GM18502 (cell line): Measurements from ENCODE around the gene EXOC3.
A peak's percentile ranks its signal among the peaks of the same experiment; 100 is the strongest.

Experiments
- ATAC-seq: cut with Tn5 transposase; IDR thresholded peaks from one replicate; pipeline ENCODE4 v1.9.1; 2021; ENCODE audit warnings: mild to moderate bottlenecking; ENCODE audit not compliant: unreplicated experiment, poor library complexity

The EXOC3 gene

GRCh38 chr5:436641-436975, 6.4 kb upstream of the EXOC3 start:
- ATAC-seq: no peak

- ATAC-seq: no peak
Measured at GRCh38 chr5:437281-437771, 5.7 kb upstream of the EXOC3 start.

- ATAC-seq: no peak
Measured at GRCh38 chr5:438481-438981, 4.4 kb upstream of the EXOC3 start.

- no peak for ATAC-seq
Measured at GRCh38 chr5:439181-439580, 3.8 kb upstream of the EXOC3 start.

- no peak for ATAC-seq
Measured at GRCh38 chr5:439636-440035, 3.3 kb upstream of the EXOC3 start.

- ATAC-seq: no peak
Measured at GRCh38 chr5:440401-441201, 2.4 kb upstream of the EXOC3 start.

GRCh38 chr5:441996-442334, 1.0 kb upstream of the EXOC3 start:
- ATAC-seq: no peak

- peak; percentile 30 for ATAC-seq
Measured at GRCh38 chr5:443239-444151, 519 bp downstream of the EXOC3 start.

GRCh38 chr5:444226-444625, 1.2 kb downstream of the EXOC3 start:
- ATAC-seq: no peak

GRCh38 chr5:445591-445990, 2.6 kb downstream of the EXOC3 start:
- ATAC-seq: no peak

GRCh38 chr5:446066-446882, 3.3 kb downstream of the EXOC3 start:
- no peak for ATAC-seq

GRCh38 chr5:446883-447263, 3.9 kb downstream of the EXOC3 start:
- no peak for ATAC-seq

- ATAC-seq: no peak
Measured at GRCh38 chr5:447501-447900, 4.5 kb downstream of the EXOC3 start.

GRCh38 chr5:448061-448765, 5.2 kb downstream of the EXOC3 start:
- ATAC-seq: no peak

GRCh38 chr5:448766-449090, 5.8 kb downstream of the EXOC3 start:
- ATAC-seq: no peak

GRCh38 chr5:449151-449550, 6.2 kb downstream of the EXOC3 start:
- no peak for ATAC-seq

- no peak for ATAC-seq
Measured at GRCh38 chr5:451587-452458, 8.8 kb downstream of the EXOC3 start.

GRCh38 chr5:452978-453710, 10.2 kb downstream of the EXOC3 start:
- no peak for ATAC-seq
